A549 treated with AZD9567 at 1 μM for 4 hours (cell line): Measurements from ENCODE around the gene LHX4. TPM values are rescaled to one million over a fixed set of nuclear protein-coding genes. Genes with fewer than 3 reads are reported as not detected.

Experiments used
- total RNA-seq: library from RNA; stranded (reverse); fragments of 200-300 nt; extraction: Qiagen RNA extraction; gene quantifications from 5 replicates; pipeline ENCODE4 v1.2.3, GENCODE V29; 2022; ENCODE audit not compliant: insufficient read depth

The LHX4 gene
- total RNA-seq = 0.22 to 0.36 TPM (median 0.27 TPM) in 4 of 5 replicates, not detected in the other

GRCh38 chr1:180229483-180230415 is at the start of gene LHX4:
Gene LHX4, plus strand, starts transcription at chr1:180230264. Its CDS starts 266 bp downstream, at chr1:180230530.

Other genes starting within 250 kb of the LHX4 start
- 49.6 to 83.4 TPM (median 80.4 TPM) in 5 replicates for gene QSOX1, start 75.4 kb upstream of the LHX4 start, total RNA-seq